GM12801 (cell line): ENCODE measurements around the gene SERPINA1.

Source experiments
- CTCF ChIP-seq: IDR thresholded peaks from one replicate; pipeline ENCODE4 v1.5.1; 2011; ENCODE audit warnings: control low read depth; ENCODE audit not compliant: insufficient read length; ENCODE audit errors: extremely low read depth

SERPINA1 gene

GRCh38 chr14:94380225-94381148 lies 7.9 kb downstream of the SERPINA1 start:
- no peak for TF ChIP-seq CTCF

- TF ChIP-seq CTCF, result no peak
Measured at GRCh38 chr14:94379291-94380224, 8.8 kb downstream of the SERPINA1 start.

- no peak for TF ChIP-seq CTCF
Measured at GRCh38 chr14:94378527-94379290, 9.7 kb downstream of the SERPINA1 start.

GRCh38 chr14:94377866-94378470 lies 10.4 kb downstream of the SERPINA1 start:
- no peak for TF ChIP-seq CTCF

- TF ChIP-seq CTCF, result no peak
Measured at GRCh38 chr14:94376976-94377865, 11.2 kb downstream of the SERPINA1 start.

GRCh38 chr14:94376108-94376975 lies 12.1 kb downstream of the SERPINA1 start:
- TF ChIP-seq CTCF, result no peak
